ENCODE measurements around the gene HOXA7.

HOXA7 gene

DNA sequence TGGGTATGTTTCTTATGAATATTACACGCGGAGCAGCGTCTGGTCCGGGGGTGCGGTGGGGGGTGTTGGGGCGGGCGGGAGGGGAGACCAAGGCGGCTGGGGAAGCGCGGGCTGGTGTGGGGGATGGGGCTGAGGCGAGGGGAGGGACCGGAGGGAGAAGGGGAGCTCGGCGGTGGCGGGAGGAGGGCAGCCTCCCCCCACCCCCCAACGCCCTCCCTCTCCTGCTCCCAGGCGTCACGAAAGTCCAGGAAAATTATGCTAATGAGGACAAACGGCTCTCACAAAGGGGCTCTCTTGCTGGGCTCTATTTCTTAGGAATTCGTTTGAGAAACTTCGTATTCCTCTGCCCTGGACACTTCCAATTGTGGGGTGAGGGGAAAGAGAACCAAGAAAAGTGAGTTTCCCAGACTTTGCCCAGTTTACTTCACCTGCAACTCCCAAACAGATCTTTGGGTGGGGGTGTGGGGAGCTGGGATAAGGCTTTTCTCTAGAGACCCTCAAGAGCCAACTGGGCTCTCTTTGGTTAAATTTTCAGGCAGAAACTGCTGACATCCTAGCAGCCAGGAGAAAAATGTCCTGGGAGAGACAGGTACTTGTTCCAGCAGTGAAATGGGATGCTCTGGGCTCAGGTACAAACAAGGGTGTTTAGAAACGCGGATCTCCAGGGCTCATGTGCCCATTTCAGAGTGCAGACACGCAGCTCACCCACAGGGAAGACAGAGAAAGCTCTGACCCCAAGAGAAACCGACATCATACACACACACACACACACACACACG lies 42.3 kb downstream of the HOXA7 start:
- Histone ChIP-seq H3K27me3 (replicated peaks; ENCODE audit: insufficient read depth, low read length) (peaks cover 30% of the 10 kb centered on the region; the same call in 1 of the 2 replicates), H3K4me2 (ENCODE audit: low read depth, low read length) (no peak overlapping the region), H3K9ac (ENCODE audit: low read length) (no peak overlapping the region), H3K79me2 (ENCODE audit: low read length) (no peaks in the 10 kb centered on the region), H3K4me1 (ENCODE audit: low read length) (no peaks in the 10 kb centered on the region), H3K9me2 (replicated peaks; ENCODE audit: insufficient read depth, low read length) (no peaks in the 10 kb centered on the region), H2AFZ (ENCODE audit: low read length) (no peak overlapping the region), H3K27ac (ENCODE audit: low read length) (no peak overlapping the region), H3K4me3 (ENCODE audit: low read length) (no peak overlapping the region), H3F3A (ENCODE audit: insufficient read depth, low read length) (no peaks in the 10 kb centered on the region), H4K20me1 (ENCODE audit: insufficient read depth, low read length) (no peaks in the 10 kb centered on the region), H3K9me3 (replicated peaks; ENCODE audit: insufficient read depth, low read length) (no peaks in the 10 kb centered on the region), H3K36me3 (replicated peaks; ENCODE audit: insufficient read depth, low read length) (no peaks in the 10 kb centered on the region)
- DNase-seq, result no peak
- no peak for TF ChIP-seq EZH2phosphoT487 (IDR thresholded peaks at IDR 0.05; ENCODE audit: low read length)
- TF ChIP-seq, protein P1, sequence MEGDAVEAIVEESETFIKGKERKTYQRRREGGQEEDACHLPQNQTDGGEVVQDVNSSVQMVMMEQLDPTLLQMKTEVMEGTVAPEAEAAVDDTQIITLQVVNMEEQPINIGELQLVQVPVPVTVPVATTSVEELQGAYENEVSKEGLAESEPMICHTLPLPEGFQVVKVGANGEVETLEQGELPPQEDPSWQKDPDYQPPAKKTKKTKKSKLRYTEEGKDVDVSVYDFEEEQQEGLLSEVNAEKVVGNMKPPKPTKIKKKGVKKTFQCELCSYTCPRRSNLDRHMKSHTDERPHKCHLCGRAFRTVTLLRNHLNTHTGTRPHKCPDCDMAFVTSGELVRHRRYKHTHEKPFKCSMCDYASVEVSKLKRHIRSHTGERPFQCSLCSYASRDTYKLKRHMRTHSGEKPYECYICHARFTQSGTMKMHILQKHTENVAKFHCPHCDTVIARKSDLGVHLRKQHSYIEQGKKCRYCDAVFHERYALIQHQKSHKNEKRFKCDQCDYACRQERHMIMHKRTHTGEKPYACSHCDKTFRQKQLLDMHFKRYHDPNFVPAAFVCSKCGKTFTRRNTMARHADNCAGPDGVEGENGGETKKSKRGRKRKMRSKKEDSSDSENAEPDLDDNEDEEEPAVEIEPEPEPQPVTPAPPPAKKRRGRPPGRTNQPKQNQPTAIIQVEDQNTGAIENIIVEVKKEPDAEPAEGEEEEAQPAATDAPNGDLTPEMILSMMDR (IDR thresholded peaks at IDR 0.05; ENCODE audit: low read length), result no peak
- no peak for TF ChIP-seq EZH2 (optimal IDR thresholded peaks at IDR 0.05; ENCODE audit: low read depth, low read length)

DNA sequence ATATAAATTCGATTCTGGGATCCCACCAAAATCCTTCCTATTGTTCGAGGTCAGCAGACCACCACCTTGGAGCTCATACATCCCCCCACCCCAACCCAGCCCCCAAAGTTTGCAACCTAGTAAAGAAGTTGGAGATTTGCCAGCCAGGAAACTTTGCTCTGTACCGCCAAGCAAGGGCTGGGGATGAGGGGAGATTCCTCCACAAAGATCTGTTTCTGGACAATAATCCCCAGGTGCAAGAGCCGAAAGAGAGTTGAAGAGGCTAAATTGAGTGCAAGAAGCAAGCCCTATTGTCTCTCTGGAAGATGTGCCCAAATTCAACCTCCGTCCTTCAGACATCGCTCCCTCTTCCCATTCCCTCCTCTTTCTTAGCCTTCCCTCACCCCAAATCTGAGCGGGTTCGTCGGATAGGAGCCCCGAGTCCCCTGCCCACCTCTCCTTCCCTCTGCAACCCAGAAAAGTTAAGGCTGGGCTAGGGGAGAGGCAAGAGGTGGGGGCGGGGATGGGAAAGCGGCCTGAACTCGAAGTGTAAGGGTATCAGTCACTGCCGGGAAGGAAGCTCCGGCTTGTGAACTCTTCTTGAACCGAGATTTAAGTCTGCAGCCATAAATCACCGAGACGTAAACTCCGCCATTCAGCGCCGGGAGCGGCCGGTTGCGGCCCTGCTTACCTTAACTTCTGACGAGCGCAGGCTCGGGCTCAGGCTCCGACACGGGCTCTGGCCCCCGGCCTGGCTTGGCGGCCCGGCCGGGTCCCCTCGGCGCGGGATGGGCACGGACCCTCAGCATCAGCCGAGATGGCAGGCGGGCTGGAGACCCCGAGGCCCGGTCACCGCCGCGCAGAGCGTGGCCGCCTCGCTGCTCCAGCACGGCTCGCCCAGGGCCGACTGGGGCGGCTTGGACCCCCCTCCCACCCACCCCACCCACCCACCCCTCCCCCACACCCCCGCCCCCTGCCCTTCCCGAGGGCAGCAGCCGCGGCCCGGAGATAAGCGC lies 43.2 kb downstream of the HOXA7 start:
- Histone ChIP-seq H3K4me1 (ENCODE audit: low read length) (no peaks in the 10 kb centered on the region), H3K27ac (ENCODE audit: low read length) (no peak overlapping the region), H3K4me3 (ENCODE audit: low read length) (no peak overlapping the region), H3K9me2 (replicated peaks; ENCODE audit: insufficient read depth, low read length) (no peaks in the 10 kb centered on the region), H3K79me2 (ENCODE audit: low read length) (no peaks in the 10 kb centered on the region), H3K4me2 (ENCODE audit: low read depth, low read length) (no peak overlapping the region), H3K36me3 (replicated peaks; ENCODE audit: insufficient read depth, low read length) (no peaks in the 10 kb centered on the region), H2AFZ (ENCODE audit: low read length) (no peak overlapping the region), H3K9ac (ENCODE audit: low read length) (no peak overlapping the region), H3K27me3 (replicated peaks; ENCODE audit: insufficient read depth, low read length) (peaks cover 30% of the 10 kb centered on the region; the same call in 1 of the 2 replicates), H4K20me1 (ENCODE audit: insufficient read depth, low read length) (no peaks in the 10 kb centered on the region), H3F3A (ENCODE audit: insufficient read depth, low read length) (no peaks in the 10 kb centered on the region), H3K9me3 (replicated peaks; ENCODE audit: insufficient read depth, low read length) (no peaks in the 10 kb centered on the region)
- DNase-seq, result no peak
- TF ChIP-seq, protein P1 (IDR thresholded peaks at IDR 0.05; ENCODE audit: low read length), result no peak
- TF ChIP-seq EZH2 (optimal IDR thresholded peaks at IDR 0.05; ENCODE audit: low read depth, low read length) (no peak), EZH2phosphoT487 (IDR thresholded peaks at IDR 0.05; ENCODE audit: low read length) (no peak)

DNA sequence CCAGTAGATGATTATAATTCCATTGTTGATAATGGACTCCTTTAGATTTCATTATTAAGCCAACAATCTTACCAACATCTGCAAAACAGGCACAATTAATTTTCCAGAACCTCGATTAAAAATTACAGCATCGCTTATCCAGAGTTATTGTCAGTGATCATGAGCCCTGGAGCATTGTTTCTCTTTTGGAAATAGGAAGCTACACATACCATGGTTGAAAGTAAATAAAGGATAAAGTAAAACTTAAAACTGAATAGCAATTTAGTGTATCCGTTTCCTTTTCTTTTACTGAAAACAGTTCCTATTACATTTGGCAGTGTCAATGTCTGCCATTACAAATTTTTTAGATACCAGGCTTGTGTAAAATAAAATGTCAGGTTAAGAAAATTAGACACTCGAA lies 44.1 kb downstream of the HOXA7 start:
- Histone ChIP-seq H3K27me3 (replicated peaks; ENCODE audit: insufficient read depth, low read length) (peaks cover 30% of the 10 kb centered on the region; the same call in 1 of the 2 replicates), H3K36me3 (replicated peaks; ENCODE audit: insufficient read depth, low read length) (no peaks in the 10 kb centered on the region), H3K4me3 (ENCODE audit: low read length) (no peak overlapping the region), H3K9me2 (replicated peaks; ENCODE audit: insufficient read depth, low read length) (no peaks in the 10 kb centered on the region), H3K4me2 (ENCODE audit: low read depth, low read length) (no peak overlapping the region), H3F3A (ENCODE audit: insufficient read depth, low read length) (no peaks in the 10 kb centered on the region), H2AFZ (ENCODE audit: low read length) (no peak overlapping the region), H3K9me3 (replicated peaks; ENCODE audit: insufficient read depth, low read length) (no peaks in the 10 kb centered on the region), H3K9ac (ENCODE audit: low read length) (no peak overlapping the region), H3K79me2 (ENCODE audit: low read length) (no peaks in the 10 kb centered on the region), H3K27ac (ENCODE audit: low read length) (no peak overlapping the region), H4K20me1 (ENCODE audit: insufficient read depth, low read length) (no peaks in the 10 kb centered on the region), H3K4me1 (ENCODE audit: low read length) (no peaks in the 10 kb centered on the region)
- TF ChIP-seq EZH2phosphoT487 (IDR thresholded peaks at IDR 0.05; ENCODE audit: low read length) (no peak), EZH2 (optimal IDR thresholded peaks at IDR 0.05; ENCODE audit: low read depth, low read length) (no peak)
- TF ChIP-seq, protein P1 (IDR thresholded peaks at IDR 0.05; ENCODE audit: low read length), result no peak
- no peak for DNase-seq
